22Rv1 (cell line): ENCODE results near the gene CXCL12.

Experiments
- ZFX ChIP-seq: fragments of 450-650 bp; IDR thresholded peaks from 2 replicates; pipeline ENCODE4 v1.6.1; 2017; ENCODE audit warnings: antibody characterized with exemption, borderline replicate concordance
- TF ChIP-seq, protein P1 (sequence below): fragments of 450-650 bp; IDR thresholded peaks from 2 replicates; pipeline ENCODE4 v1.5.1; 2017; ENCODE audit warnings: mild to moderate bottlenecking

DNA sequence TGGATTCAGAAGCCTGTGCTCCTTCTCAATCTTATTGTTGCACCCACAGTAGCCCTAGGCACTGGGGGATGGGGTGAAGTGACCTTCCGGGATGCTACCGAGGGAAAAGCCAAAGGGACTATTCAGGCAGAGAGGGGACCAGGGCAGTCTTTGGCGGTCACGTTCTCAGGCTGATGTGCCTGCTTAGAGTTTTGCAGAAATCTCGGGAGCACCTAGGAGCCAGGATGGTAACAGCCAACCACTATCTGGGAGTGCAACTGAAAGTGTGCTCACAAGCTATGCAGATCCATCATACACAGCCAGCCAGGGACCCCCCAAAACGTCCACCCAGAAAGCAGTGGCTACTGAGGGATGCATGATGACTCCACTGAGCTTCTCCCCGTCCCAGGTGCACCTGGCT is 52.4 kb downstream of the CXCL12 start:
- TF ChIP-seq, protein P1, sequence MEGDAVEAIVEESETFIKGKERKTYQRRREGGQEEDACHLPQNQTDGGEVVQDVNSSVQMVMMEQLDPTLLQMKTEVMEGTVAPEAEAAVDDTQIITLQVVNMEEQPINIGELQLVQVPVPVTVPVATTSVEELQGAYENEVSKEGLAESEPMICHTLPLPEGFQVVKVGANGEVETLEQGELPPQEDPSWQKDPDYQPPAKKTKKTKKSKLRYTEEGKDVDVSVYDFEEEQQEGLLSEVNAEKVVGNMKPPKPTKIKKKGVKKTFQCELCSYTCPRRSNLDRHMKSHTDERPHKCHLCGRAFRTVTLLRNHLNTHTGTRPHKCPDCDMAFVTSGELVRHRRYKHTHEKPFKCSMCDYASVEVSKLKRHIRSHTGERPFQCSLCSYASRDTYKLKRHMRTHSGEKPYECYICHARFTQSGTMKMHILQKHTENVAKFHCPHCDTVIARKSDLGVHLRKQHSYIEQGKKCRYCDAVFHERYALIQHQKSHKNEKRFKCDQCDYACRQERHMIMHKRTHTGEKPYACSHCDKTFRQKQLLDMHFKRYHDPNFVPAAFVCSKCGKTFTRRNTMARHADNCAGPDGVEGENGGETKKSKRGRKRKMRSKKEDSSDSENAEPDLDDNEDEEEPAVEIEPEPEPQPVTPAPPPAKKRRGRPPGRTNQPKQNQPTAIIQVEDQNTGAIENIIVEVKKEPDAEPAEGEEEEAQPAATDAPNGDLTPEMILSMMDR: no peak
- TF ChIP-seq ZFX: no peak
